ENCODE data around the gene CHCHD6.

GRCh38 chr3:126715432-126715831, 11.4 kb downstream of the CHCHD6 start:
- TF ChIP-seq CTCF (IDR thresholded peaks at IDR 0.05) (no peak), POLR2A (IDR thresholded peaks at IDR 0.05) (no peak)
